ENCODE results near the gene RNASEL.

The RNASEL gene

GRCh38 chr1:182600036-182600713 lies 11.1 kb upstream of the RNASEL start:
- no peak for DNase-seq

- DNase-seq: no peak
Measured at GRCh38 chr1:182599339-182599738, 10.3 kb upstream of the RNASEL start.

DNA sequence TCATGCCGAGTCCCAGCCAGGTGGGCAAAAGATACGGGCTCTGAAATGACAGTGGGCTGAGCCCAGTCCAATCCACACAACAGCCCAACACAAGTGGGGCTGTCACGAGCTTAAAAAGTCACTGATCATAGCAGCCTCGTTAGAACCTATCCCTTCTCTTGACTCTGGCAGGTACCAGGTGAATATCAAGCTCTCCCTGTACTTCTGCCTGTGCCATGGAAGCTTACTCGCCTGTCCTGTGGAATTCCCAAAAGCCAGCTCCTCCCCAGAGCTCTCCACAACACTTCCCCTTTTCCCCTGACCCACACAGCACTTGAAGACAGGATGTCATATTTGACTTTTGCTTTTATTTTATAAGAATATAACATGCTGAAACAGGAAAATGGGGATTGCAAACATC lies 9.2 kb upstream of the RNASEL start:
- DNase-seq: no peak

- DNase-seq: no peak
Measured at GRCh38 chr1:182596934-182597333, 7.9 kb upstream of the RNASEL start.

GRCh38 chr1:182595641-182596240 lies 6.7 kb upstream of the RNASEL start:
- DNase-seq: peak; percentile 19

GRCh38 chr1:182589931-182590330 lies 875 bp upstream of the RNASEL start:
- no peak for DNase-seq

DNA sequence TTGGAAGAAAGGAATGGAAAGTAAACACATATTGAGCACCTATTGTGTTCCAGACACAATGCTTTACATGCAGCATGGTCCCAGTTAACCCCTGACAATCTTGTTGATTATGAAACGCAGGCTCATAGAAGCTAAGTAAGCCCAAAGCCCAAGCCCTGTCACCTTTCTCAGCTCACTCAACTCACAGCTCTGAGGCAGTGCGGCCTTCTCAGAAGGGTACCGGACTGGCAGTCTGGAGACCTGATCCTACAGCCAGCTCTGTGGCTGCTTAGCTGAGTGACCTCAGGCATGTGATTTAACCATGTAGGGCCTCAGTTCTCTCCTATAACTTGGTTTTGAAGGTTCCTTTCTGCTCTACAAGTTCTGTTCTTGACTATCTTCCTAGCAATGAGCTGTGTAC lies 464 bp upstream of the RNASEL start:
- no peak for DNase-seq

- DNase-seq: no peak
Measured at GRCh38 chr1:182587666-182588499, 1.2 kb downstream of the RNASEL start.

GRCh38 chr1:182587093-182587492 lies 2.0 kb downstream of the RNASEL start:
- DNase-seq: no peak

GRCh38 chr1:182586380-182586779 lies 2.7 kb downstream of the RNASEL start:
- no peak for DNase-seq

DNA sequence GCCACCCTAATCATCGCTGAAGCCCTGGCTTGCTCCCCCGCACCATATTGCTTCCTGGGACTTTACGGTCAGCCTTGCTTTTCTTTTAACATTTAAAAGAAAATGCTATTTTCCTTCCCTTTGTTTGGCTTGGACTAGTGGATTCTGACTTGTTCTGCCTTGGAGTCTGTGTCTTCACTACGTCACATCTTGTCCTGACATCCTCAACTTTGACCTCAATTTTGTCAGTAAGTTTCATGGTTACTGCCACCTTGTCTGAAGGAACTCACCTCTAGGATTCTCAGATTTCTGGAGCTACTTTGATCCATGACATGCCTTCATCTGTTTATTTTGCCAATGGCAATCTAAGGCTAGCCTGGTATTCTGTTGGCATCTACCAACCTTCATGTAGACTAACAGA lies 4.3 kb downstream of the RNASEL start:
- no peak for DNase-seq

- no peak for DNase-seq
Measured at GRCh38 chr1:182580736-182581135, 8.3 kb downstream of the RNASEL start.

- no peak for DNase-seq
Measured at GRCh38 chr1:182575540-182576149, 13.4 kb downstream of the RNASEL start.

DNA sequence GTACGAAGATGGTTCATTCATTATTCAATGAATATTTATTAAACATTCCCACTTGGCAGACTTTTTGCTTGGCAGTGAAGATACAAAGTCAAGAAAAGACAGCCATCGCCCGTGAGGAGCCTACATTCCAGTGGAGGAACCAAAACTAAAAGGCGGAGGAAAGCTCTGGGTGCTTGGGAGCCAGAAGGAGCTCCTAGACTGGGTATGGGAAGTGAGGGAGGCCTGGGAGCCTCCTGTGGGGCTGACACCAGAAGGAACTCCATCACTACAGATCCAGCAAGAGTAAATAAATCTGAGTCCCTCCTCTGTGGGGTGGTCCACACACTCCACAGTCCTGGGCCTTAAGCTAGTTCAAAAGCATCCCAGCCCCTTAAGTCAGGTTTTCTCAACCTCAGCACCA lies 14.9 kb downstream of the RNASEL start:
- DNase-seq: no peak

DNA sequence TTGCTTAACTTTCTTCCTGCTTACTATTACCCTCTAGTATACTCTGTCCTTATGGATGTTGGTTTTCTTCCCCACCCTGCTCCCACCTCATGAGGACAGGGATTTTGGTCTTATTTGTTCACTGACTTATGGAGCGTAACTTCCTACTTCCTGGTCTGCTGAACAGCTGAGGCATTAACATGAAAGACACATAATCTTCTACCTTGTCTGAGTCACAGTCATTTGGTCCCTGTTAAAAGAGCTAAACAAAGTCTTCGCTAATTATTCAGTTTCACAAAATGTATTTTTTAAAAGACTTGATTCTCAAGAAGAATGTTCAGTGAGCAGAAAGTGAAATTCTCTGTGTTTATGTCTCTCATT lies 18.5 kb downstream of the RNASEL start:
- no peak for DNase-seq

DNA sequence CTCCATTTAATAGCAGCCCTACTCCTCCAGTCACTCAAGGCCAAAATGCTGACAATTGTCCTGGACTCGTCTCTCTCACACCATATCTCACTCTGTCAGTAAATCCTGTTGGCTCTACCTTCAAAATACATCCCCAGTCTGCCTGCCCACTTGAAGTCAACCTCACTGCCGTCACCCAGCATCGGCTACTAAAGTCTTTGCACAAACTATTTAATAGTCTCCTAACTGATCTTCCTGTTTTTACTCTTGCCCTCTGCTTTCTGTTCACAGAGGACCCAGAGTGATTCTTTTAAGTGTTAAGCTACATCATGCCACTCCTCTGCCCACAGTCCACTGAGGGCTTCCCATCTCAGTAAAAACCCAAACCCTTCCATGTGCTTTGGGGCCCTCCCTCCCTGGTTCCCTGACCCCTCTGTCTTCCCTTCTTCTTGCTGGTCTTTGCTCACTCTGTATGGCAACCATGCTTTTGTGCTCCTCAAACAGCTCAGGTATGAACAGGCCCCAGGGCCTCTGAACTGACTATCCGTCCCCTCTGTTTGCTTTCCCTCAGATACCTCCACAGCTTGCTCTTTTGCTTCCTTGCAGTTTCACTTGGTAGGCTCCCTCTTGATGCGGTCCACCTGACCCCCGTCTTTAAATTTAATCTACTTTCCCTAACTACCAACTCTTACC lies 19.0 kb downstream of the RNASEL start:
- no peak for DNase-seq

DNA sequence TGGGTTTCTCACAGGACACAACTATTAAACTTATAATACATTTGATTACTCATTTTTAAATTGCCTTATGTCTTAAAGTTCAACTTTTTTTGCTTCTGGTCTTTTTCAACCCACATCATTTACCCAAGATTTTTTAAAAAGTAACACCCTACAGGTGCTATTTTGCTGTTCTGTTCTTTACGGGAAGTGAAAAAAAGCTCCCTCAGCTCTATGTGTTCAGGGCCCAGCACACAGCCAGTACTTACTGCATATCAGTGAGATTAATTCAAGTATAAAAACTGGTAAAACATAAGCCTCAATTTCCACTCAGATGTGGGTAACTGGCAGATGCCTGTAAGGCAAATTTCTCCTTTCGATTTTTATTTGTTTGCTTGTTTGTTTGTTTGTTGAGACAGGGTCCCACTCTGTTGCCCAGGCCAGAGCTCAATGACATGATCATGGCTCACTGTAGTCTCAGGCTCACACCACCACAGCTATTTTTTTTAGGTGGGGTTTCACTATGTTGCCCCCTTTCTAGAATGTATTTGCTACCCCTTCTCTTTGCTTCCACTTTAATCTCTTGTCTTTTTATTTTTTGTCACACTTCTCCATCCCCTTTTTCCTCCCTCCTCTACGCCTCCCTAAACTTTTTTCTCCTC lies 20.3 kb downstream of the RNASEL start:
- no peak for DNase-seq

- DNase-seq: no peak
Measured at GRCh38 chr1:182567629-182568028, 21.4 kb downstream of the RNASEL start.

- DNase-seq: no peak
Measured at GRCh38 chr1:182565537-182565936, 23.5 kb downstream of the RNASEL start.

GRCh38 chr1:182564406-182565004 lies 24.6 kb downstream of the RNASEL start:
- no peak for DNase-seq

DNA sequence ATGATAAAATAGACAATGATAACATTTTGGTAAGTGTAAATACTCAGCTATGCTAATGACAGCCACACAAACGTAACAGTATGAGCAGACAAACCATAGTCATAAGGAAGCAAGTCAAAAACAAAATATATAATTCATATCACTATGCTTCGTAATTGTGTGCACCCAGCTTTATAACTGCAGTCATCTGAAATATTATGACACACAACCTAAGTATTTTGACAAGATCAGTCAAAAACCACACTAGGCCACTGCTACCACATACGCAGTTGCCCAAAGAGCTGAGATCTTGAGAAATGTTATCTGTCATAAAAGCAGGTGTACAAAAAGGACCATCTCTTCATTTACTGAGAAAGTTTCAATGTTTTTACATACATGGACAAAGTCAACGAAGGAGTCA lies 26.0 kb downstream of the RNASEL start:
- no peak for DNase-seq

DNA sequence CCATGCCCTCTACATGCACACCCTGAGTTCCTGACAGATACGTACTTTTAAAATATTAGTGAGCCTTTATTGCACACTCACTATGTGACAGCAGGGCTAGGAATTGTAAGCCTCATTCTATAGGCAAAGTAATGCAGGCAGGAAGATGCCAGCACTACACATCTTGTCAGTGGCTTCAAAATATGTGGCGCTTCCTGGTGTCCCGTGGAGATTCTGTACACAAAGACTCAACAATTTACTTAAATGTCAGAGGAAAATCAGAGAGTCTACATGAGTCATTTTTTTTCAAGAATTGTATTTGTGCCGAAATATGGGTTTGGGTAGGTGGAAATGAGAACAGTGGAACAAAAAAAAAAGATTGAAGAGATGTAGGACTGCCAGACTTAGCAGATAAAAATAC lies 27.6 kb downstream of the RNASEL start:
- no peak for DNase-seq

Measured in COR-L47 (cell line).